GM10847 (cell line): ENCODE measurements around the gene CNGA4.

Experiments
- POLR2A ChIP-seq: IDR thresholded peaks from 2 replicates; pipeline ENCODE4 v1.6.1; 2011; ENCODE audit not compliant: insufficient read length; ENCODE audit errors: extremely low read depth

CNGA4 gene

DNA sequence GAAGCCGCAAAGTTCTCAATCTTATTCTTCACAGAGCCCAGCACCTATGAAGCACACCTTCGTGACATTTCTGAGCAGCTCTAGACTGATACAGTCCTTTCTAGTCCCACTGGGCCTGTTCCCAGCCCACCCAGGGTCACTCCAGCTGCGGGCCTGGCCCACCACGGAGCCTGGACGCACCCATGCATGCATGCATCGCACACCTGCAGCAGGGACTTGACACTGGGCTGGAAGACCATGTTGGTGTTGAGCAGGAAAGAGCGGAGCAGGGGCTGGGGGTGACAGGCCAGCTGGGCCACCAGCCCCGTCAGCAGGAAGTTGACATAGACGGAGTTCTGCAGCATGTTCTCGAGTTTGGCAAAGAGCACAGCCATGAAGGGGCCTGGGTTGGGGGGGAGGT lies 24.4 kb upstream of the CNGA4 start:
- TF ChIP-seq POLR2A = no peak

DNA sequence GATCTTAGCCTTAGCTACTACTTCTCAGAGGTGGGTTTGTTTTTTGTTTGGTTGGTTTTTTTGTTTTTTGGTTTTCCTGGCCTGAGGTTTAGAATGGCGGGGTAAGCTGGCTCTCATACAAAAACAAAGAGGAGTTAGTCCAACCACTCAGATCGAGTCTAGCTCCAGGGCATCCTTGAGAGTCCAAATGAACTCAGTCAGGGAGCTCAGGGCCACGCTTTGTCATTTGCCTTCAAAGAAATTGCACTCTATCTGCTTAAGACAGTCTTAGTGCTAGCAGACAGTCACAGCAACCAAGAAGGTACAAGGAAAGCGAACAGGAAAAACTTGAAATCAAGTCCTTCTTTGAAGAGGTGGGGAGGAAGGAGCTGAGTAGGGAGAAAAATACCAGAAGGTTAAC lies 22.4 kb upstream of the CNGA4 start:
- TF ChIP-seq POLR2A = no peak

DNA sequence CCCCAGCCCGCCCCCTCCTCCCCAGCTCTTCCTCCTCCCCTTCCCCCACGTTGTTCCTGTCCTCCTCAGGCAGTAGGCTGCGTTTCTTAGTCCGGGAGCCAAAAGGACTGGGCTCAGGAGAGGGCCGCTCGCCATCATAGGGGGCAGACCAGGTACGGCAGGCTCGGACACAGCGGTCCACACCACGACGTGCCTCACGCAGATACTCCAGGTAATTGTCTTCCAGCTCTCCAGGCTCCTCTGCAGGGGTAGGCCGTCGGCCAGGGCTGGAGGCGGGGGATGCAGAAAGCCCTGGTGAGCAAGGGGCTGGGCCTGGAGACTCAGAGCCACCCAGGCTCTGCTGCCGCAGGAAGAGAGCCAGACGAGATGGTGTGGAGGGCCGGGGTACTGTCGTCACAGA lies 21.2 kb upstream of the CNGA4 start:
- no peak for TF ChIP-seq POLR2A

DNA sequence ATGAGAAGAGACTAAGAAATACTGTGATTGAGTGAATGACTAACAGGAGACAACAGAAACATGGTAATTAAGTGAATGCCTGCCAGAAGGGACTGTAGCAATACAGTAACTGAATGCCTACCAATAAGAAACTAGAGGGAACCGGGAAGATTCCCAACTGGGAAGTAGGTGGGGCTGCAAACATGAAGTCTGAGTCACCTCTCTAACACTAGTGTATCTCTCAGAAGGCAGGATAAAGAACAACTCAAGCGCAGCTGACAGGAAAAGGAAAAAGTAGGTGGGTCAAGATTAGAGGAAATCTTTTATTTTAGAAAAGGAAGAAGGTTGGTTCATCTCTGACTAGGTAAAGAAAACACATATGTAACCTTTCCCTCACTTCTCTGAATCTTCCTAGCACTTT lies 19.5 kb upstream of the CNGA4 start:
- TF ChIP-seq POLR2A = no peak

DNA sequence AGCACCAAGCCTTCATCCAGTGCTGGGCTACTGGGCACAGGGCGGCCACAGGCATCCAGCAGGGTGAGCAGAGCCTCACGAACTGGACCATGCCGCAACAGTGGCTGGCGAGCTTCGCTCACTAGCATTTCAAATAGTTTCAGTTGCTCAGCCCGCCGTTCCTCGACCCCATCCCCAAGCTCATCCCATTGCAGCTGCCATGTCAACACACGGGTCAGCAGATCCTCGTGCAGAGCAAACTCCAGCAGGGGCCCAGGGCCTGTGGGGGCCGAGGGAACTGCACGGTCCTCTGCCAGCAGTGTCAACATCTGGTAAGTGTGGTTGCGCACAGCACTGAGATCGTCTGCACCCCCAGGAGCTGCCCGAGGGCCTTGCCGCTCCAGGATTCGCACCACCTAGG lies 15.0 kb upstream of the CNGA4 start:
- no peak for TF ChIP-seq POLR2A

DNA sequence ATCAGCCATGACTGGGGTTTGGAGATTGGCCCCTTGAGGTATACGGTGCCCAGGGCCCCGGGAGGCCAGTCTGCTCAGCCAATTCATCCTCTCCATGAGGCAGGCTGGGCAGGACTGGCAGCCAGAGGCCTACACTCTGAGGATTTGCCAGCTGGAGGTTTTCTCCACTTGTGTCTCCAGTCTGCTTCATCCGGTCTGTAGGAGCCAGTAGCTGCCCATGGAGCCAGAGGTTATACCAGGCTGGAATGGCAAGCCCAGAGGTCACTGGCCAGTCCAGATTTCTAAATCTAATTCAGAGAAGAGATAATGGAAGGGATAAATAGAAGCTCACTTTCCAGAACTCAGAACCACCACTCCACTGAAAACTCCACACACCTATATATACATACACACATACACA lies 14.5 kb upstream of the CNGA4 start:
- no peak for TF ChIP-seq POLR2A

DNA sequence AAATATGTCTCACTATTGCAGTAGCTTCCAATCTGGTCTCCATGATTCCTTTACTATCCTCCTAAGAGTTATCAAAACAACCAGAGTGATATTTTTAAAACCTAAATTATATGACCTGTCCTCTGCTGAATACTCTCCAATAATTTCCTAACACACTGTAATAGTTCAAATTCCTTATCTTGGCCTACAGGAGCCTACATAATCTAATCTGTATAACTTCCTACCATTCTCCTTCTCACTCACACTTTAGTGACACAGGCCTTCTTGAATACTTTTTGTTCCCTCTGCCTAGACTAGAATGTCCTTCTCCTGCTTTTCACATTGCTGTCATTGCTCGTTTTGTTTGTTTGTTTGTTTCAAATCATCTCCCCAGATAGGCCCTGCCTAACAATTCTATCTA lies 13.9 kb upstream of the CNGA4 start:
- TF ChIP-seq POLR2A = no peak

DNA sequence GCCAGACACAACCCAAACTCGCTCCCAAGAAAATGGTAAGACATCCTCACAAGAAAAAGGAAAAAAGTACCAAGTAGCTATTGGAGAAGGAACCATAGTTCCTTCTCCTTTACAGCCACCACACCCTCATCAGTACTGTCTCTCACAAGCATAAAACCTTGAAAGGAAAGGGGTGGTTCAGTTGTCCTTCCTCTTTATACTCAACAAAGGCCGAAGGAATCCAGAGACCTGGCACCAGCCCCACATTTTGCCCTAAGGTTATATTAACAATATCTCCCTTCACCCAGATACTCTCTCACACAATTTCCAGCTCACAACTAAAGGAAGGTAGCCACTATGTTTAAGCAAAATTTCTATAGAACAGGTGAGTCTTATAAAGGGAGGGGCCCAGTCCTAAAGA lies 13.0 kb upstream of the CNGA4 start:
- TF ChIP-seq POLR2A = no peak

DNA sequence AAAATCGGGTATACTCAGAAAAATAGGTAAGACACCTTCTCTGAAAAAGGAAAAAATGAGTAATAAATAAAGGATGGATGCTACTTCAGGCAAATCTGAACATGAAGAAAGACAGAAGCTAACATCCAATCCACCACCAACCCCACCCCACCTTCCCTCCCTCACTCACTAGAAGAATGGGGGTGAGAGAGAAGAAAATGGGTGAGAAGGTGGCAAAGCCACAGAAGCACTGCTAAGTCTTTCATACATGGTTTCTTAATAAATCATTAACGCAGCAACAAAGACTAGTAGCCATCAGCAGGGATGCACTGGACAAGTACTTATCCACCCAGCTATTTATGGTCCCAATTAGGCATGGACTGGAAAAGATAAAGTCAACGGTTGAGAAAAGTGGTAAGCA lies 10.4 kb upstream of the CNGA4 start:
- TF ChIP-seq POLR2A = no peak

DNA sequence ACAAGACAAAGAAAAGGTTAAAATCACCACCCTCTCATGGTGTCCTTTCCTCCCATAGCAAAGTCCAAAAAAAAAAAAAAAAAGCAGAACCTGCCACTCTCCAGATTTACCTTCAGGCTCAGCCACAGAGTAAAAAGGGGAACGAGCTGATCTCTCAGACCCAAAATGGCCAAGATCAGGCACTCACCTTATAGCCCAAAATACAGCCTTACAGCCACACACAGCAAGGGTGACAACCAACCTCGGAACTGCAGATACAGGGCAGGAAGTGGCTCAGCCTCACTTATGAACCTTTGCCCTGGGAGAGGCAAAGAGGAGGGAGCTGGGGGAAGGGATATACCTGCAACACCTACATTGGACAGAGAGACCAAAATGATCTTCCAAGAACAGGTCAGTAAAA lies 9.0 kb upstream of the CNGA4 start:
- no peak for TF ChIP-seq POLR2A

DNA sequence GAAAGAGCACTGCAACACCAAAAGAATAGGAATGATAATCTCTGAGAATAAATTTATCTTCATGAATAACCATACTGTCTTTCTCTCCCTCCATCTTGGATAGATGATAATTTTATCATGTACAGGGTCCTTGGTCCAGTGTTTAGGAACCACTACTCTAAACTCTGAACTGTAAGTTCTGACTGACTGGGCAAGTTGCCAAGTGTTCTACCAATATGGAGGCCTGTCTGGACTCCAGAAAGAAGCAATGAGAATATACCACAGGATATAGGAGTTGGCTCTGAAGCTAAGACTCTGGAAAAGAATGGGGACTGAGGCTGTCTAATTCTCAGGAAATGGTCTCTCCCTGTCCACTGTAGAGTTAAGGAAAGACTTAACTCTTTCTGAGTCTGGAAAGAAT lies 6.0 kb upstream of the CNGA4 start:
- TF ChIP-seq POLR2A = no peak

DNA sequence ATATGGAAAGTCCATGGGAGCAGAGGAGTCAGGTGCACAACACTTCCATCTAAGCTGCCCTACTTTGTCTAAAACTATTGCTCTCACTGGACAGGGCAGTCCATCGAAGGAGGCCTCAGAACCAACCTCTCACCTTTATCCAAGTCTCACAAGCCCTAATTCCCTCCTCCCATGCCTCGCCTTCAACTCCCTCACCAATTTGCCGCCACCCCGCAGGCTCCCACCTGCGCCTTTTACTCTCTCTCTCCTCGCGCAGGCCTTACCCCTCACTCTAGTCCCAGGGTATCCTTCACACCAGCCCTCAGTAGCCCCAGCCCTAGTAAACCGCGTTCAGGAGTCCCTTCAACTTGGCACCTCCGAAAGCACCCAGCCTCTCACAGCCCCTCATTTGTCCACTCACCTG lies 4.9 kb upstream of the CNGA4 start:
- no peak for TF ChIP-seq POLR2A

DNA sequence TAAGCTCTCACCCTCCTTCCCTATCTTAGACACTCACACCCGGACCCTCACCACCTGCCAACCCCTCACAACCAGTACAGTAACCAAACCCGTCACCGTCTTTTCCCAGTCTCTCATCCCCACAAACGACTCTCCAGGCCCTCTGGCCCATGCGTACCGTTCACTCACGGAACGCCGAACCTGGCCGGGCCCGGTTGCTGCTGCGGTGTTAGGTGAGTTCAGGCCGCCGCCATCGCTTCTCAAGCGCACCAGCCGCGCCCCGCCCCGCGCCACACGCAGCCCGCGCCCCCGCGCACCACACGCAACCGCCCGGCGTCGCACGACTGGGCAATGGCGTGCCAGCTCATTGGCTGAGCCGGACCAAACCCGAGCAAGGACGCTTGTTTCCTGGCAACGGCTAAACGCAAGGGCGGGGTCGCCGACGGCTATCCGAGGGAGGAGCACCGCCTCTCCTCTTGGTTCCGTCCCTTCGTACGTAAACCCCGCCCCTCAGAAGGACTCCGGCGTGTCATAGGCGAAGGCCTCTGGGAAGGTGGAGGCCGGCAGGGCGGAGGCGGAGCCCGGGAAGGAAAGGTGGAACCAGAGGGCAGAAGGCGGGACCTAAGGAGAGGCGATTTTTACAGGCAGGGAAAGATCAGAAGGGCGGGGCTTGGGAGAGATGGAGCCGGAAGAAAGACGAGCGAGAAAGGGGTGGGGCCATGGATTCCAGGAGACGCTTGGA lies 4.3 kb upstream of the CNGA4 start, which contains the start of gene FHIP1B:
Gene FHIP1B (minus strand): TSS at position 250 of the 721 bp plus-strand sequence. CDS start 10,120 bp downstream, outside the sequence.
- peak; percentile 74 for TF ChIP-seq POLR2A

DNA sequence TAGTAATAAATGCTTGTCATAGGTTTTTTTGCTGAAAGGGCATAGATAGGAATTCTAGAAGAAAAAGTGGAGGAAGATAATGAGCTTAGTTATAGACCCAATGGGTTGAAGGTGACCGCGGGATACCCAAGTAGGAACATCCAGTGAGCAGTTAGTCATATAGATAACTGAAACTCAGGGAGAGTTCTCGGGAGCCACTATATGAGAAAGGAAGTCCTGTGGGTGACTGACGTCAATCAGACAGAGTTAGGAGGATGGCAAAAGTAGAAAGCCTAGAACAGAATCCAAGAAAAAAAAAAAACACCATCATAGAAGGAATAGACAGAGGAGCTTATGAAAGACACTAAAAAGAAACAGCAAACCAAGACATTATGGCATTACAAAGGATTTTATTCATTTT lies 1.6 kb upstream of the CNGA4 start:
- no peak for TF ChIP-seq POLR2A

DNA sequence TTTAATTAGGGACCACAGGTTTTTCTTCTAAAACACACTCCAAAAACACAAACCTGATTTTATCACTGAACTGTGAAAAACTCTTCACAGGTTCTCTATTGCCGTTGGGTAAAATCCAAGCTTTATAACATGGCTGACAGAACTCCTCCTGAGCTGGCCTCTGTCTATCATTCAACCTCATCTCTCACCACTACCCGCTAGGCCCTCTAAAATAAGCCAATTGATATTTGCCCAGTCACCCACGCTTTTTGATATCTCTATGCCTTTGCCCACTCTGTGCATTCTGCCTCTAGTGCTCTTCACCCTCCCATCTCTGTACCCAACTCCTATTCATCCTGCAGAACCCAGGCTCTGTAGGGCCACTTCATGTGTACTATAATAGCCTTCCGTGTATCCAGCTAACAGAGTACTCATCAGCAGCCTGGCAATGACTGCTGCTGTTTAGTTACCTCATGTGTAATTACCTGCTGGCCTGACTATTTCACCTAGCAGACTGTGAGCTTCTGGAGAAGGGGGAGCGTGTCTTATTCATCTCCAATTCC lies 1.1 kb upstream of the CNGA4 start:
- no peak for TF ChIP-seq POLR2A

DNA sequence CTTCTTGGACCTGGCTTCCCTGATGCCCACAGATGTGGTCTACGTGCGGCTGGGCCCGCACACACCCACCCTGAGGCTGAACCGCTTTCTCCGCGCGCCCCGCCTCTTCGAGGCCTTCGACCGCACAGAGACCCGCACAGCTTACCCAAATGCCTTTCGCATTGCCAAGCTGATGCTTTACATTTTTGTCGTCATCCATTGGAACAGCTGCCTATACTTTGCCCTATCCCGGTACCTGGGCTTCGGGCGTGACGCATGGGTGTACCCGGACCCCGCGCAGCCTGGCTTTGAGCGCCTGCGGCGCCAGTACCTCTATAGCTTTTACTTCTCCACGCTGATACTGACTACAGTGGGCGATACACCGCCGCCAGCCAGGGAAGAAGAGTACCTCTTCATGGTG lies 1.2 kb downstream of the CNGA4 start:
- no peak for TF ChIP-seq POLR2A

DNA sequence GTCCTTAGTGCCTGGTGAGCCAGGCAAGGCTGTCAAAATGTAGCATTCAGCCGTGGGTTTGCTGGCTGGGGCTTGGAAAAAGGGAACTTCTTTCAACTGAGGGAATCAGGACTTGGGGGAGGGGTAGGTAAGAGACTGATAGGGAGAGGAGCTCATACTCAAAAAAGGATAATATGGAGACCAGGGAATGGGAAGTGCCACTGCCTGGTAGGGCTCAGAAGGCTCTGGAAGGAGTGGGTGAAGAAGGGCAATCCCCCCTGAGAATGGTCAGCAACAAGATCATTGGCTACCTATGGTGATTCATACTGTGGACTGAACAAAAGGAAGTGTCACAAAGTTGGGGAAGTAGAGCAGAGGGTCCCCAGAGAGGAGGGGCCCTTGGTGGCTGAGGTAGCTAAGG lies 1.9 kb downstream of the CNGA4 start:
- TF ChIP-seq POLR2A = no peak
